ENCODE results near the gene KIF1C.
A peak's percentile ranks its signal among the peaks of the same experiment; 100 is the strongest.
"Not testable (repeated sequence)": the region's sequence is repeated elsewhere in the genome, so short reads cannot be mapped to it uniquely, and the experiment has no call there.

The KIF1C gene

DNA sequence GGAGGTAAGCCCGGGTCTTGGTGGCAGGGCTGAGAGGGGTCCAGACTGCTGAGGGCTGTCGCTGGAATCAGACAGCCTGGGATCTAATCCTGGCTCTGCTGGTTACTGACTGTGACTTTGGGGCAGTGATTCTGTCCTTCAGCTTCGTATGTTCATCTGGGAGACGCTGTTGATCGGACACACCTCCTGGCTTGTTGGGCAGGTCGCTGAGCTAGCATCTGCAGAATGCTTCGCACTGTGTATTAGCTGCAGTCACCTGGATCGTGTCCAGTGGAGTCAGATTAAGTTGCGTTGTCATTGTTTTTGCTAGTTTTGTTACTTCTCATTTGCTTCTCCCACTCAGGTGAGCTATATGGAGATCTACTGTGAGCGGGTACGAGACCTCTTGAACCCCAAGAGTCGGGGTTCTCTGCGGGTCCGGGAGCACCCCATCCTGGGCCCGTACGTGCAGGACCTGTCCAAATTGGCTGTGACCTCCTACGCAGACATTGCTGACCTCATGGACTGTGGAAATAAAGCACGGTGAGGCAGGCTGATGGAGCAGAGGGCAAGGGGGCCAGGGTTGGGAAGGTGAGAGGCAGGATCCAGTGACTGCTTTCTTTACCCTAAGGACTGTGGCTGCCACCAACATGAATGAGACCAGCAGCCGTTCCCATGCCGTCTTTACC lies 4.5 kb downstream of the KIF1C start:
- DNase-seq (ENCODE audit: low read depth): no peak

DNA sequence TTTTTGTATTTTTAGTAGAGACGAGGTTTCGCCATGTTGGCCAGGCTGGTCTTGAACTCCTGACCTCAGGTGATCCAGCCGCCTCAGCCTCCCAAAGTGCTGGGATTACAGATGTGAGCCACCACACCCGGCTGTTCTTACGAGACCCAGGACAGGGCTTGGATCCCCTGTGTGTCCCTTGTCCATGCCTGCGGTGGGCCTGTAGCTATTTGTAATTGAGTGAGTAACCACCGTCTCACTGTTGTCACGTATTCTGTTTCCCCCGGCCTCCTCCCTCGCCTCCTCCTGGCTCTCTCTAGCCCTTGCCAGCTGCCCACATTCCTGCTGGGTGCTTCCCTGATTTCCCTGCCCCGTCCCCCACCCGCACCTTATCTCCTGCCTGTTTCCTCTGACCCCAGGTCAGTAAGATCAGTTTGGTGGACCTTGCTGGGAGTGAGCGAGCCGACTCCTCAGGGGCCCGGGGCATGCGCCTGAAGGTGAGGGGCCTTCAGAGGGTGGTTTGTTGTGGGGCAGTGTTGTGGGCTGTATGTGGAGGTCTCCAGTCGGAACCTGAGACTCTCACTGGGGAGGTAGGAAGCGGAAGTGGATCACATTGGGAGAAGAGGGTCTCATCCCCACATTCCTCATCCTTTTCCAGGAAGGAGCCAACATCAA lies 5.6 kb downstream of the KIF1C start:
- DNase-seq (ENCODE audit: low read depth): no peak

DNA sequence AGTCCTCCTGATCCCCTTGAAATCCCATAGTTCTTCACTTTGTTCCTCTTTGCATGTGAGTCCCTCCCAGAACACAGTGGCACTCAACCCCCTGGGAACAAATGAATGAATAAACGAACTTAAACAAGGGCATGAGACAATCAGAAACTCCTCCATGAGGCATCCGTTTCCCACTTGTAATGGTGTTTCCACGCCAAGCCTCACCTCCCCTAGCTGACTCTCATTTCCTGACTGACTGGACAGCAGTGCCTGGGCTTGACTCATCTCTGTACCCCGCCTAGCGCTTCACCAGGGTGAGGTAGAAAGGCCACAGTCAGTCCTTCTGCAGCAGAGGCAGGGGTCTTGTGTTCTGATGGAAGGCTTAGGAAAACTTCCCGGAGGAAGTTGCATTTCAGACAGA lies 14.2 kb downstream of the KIF1C start:
- DNase-seq (ENCODE audit: low read depth): no peak

DNA sequence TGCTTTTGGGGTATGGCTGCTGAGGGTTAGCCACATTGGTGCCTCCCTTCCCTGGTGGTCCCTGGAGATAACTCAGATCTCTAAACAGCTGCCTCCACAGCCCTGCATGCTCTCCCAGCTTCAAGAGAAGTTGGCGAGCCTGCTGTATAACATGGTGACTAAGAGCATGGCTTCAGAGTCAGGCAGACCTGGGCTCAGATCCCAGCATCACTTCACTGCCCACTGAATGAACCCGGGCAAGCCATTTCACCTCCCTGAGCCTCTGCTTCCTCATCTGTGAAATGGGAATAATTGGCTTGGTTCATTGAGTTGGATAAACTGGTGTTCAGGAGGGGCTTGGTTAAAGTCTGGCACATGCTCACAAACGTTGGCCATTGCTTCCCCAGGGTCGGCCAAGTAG lies 16.6 kb downstream of the KIF1C start:
- no peak for DNase-seq (ENCODE audit: low read depth)

GRCh38 chr17:5019475-5019956 lies 21.8 kb downstream of the KIF1C start:
- no peak for DNase-seq (ENCODE audit: low read depth)

- no peak for DNase-seq (ENCODE audit: low read depth)
These were observed 22.8 kb downstream of the KIF1C start for GRCh38 chr17:5020502-5021023.

GRCh38 chr17:5022171-5022711 lies 24.5 kb downstream of the KIF1C start:
- DNase-seq (ENCODE audit: low read depth): no peak

- no peak for DNase-seq (ENCODE audit: low read depth)
These were observed 25.9 kb downstream of the KIF1C start for GRCh38 chr17:5023588-5024147.

DNA sequence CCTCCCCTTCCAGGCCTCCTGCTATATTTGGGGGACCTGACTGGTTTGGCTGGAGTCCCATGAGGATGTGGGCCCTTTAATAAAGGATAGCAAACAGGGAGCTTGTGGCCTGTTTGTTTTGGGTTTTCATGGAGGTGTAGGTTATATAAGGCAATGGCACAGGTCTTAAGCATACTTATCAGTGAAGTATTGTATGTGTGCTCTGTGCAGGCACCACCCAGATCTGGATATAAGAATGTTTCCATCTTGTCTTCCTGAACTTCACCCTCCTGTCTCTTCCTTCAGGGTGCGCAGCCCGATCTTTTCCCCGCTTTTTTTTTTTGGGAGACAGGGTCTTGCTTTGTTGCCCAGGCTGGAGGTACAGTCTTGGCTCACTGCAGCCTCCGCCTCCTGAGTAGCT lies 26.9 kb downstream of the KIF1C start:
- DNase-seq (ENCODE audit: low read depth): no peak

DNA sequence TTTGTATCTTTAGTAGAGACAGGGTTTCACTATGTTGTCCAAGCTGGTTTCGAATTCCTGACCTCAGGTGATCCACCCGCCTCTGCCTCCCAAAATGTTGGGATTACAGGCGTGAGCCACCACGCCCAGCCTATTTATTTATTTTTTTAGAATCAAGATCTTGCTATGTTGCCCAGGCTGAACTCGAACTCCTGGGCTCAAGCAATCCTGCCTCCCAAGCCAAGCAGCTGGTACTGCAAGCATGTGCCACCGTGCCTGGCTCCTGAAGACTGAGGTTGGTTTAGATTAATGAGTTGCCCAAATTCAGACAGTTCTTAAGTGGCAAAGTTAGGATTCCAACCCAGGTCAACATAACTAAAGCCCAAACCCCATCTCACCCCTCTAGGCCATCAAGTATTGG lies 29.5 kb downstream of the KIF1C start:
- DNase-seq (ENCODE audit: low read depth): no peak

GRCh38 chr17:5027916-5028315 lies 30.2 kb downstream of the KIF1C start:
- no peak for DNase-seq (ENCODE audit: low read depth)

GRCh38 chr17:5030168-5030567 lies 32.4 kb downstream of the KIF1C start:
- DNase-seq (ENCODE audit: low read depth): not testable (repeated sequence)

- DNase-seq (ENCODE audit: low read depth): peak; percentile 71
These were observed 33.8 kb downstream of the KIF1C start for GRCh38 chr17:5031365-5032082.

GRCh38 chr17:5032865-5033264 lies 35.1 kb downstream of the KIF1C start:
- no peak for DNase-seq (ENCODE audit: low read depth)

DNA sequence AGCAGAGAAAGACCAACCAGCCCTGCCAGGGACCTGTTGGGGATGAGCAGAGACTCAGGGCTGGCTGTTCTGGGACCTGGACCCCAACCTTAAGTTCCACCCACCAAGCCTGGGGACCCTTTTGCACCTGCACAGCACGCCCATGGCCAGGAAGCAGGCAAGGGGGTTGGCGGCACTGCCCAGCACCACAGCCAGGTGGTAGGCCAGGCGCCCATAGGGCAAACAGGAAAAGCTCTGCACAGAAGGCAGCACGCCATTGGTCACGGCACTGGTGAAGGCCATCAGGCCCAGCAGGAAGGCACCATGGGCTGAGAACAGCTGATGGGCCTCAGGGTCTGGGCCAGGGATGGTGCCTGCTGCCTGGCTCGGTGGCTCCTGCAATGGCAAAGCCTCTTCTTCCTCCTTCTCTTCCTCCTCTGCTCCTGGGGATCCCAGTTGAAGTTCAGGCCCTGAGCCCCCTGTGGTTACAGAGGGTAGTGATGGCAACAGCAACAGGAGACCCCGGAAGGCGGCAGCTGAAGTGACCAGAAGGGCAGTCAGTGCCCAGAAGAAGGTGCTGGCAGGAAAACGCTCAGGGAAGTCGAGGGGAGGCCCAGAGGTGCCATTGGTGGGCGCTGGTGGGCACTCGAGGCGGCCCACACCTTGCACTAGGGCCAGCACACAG lies 35.7 kb downstream of the KIF1C start:
- no peak for DNase-seq (ENCODE audit: low read depth)

DNA sequence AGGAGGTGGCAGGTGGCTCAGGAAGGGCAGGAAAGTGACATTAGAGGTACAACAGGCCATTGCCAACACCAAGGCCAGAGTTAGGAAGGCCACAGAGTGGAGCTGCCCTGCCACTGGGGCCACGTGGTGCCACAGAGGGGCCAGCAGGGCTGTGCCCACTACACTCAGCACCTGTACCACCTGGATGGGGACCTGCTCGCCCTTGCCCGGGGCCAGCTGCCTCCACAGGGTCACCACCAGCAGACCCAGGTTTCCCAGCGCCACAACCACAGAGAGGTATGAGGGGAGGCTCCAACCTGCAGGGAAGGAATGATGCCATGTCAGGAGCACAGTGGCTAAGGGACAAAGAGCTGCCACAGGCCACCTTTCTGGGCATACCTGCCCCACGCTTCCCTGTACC lies 36.3 kb downstream of the KIF1C start:
- no peak for DNase-seq (ENCODE audit: low read depth)

DNA sequence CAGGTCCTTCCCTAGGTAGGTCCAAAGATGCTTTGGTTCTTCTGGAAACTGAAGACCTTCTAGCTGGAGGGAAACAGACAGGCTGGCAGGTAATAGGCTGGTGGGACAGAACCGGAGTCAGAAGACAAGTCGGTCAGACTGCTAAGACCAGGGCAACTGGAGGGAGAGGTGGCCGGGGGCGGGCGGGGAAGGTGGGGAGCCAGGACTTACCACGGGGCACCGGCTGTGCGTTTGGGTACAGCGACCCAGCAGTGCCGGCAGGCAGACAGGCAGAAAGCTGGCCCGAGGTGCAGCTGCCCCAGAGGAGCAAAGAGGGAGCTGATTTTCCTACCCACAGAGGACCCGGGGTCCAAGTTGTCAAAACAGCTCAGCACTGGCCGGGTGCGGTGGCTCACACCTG lies 36.9 kb downstream of the KIF1C start:
- no peak for DNase-seq (ENCODE audit: low read depth)

GRCh38 chr17:5035315-5035714 lies 37.6 kb downstream of the KIF1C start, which contains the start of gene SLC52A1:
SLC52A1 (minus strand) TSS chr17:5035426; CDS start chr17:5034606, 820 bp downstream.
- DNase-seq (ENCODE audit: low read depth): no peak

GRCh38 chr17:5042157-5043022 lies 44.6 kb downstream of the KIF1C start:
- no peak for DNase-seq (ENCODE audit: low read depth)

DNA sequence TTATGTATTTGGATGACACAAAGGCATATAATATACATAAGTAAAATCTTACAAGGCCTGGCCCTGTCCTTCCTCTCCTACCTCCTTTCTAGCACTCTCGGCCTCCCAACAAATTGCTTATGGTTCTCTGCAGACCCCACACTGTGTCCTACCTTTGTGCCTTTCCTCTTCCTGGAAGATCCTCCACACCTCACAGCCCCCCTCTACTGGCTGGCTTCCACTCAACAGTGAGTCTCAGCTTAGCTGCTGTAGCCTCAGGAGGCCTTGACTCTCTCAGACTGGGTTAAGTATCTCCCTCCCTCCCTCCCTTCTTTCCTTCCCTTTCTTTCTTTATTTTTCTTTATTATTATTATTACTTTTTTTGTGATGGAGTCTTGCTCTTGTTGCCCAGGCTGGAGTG lies 45.8 kb downstream of the KIF1C start:
- no peak for DNase-seq (ENCODE audit: low read depth)

DNA sequence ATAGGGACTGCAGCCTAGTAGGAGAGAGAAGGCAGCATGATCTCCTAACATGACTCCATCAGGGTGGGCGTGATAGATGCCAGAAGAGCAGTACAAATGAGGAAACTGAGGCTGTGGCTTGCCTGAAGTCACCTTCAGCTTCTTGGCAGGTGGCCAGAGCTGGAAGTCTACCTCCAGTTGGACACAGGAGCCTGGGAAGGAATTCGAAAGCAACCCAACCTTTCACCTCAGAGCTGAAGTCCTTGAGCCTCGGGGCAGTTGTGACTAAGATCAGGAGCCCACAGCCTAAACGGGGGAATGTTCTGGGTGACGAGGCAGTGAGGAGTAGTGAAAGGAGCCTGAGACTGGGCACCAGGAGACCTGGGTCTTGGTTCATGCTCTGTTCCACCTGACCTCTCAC lies 46.9 kb downstream of the KIF1C start:
- no peak for DNase-seq (ENCODE audit: low read depth)

Measured in stimulated activated CD8-positive, alpha-beta memory T cell treated with anti-CD3 and anti-CD28 coated beads, Interleukin-15, amount 100 ng/mL, for 1 hour (primary cell).